IMR-90 (cell line): Measurements from ENCODE around the gene HDGF. TPM values are rescaled to one million over a fixed set of nuclear protein-coding genes. Genes with fewer than 3 reads are reported as not detected.

ENCODE experiments used
- ATAC-seq: fragments of 200-7000 bp; cut with Tn5 transposase; 2 replicates; pipeline ENCODE4 v1.9.1; 2020; ENCODE audit warnings: low read depth, mild to moderate bottlenecking, moderate library complexity
- BruUV-seq: library from RNA; stranded (reverse); fragments of 400-500 nt; replicated peaks from 2 replicates; lab custom pipeline; 2021; lab: Mats Ljungman, UMichigan
- CTCF ChIA-PET: fragments of 300-600 bp; formaldehyde crosslinking; extraction: SDS; loops from one replicate; lab custom pipeline; 2021; ENCODE audit warnings: antibody characterized with exemption; lab: Yijun Ruan, JAX
- POLR2A ChIA-PET: fragments of 300-600 bp; sonication (Branson Sonifier 250); formaldehyde crosslinking; loops from one replicate; lab custom pipeline; 2022; ENCODE audit warnings: antibody characterized with exemption; ENCODE audit not compliant: unreplicated experiment; lab: Charles Lee
- DNase-seq: peaks from one replicate; pipeline ENCODE4 v3.0.0; 2013
- H2AFZ ChIP-seq: replicated peaks from 2 replicates; pipeline ENCODE3; 2013; ENCODE audit warnings: low read length, mild to moderate bottlenecking; ENCODE audit not compliant: poor library complexity
- H2AK5ac ChIP-seq: 2 replicates; pipeline ENCODE4 v1.6.1; 2013; ENCODE audit warnings: low read depth, low read length, inconsistent platforms
- H2AK9ac ChIP-seq: replicated peaks from 2 replicates; pipeline ENCODE3; 2013; ENCODE audit warnings: mild to moderate bottlenecking, low read depth, low read length, moderate library complexity; ENCODE audit not compliant: poor library complexity
- H2BK120ac ChIP-seq: 2 replicates; pipeline ENCODE4 v1.6.1; 2013; ENCODE audit warnings: low read depth, low read length, inconsistent platforms
- H2BK15ac ChIP-seq: 3 replicates; pipeline ENCODE4 v1.6.1; 2013; ENCODE audit warnings: low read depth, low read length, inconsistent platforms
- H2BK20ac ChIP-seq: 2 replicates; pipeline ENCODE4 v1.6.1; 2013; ENCODE audit warnings: low read depth, mild to moderate bottlenecking, inconsistent platforms, low read length, moderate library complexity
- H2BK5ac ChIP-seq: 2 replicates; pipeline ENCODE4 v1.6.1; 2013; ENCODE audit warnings: mild to moderate bottlenecking, low read depth, low read length, inconsistent platforms; ENCODE audit not compliant: poor library complexity, severe bottlenecking
- H3K14ac ChIP-seq: replicated peaks from 2 replicates; pipeline ENCODE4 v1.6.1; 2013; ENCODE audit warnings: low read depth, low read length, inconsistent platforms
- H3K18ac ChIP-seq: 2 replicates; pipeline ENCODE4 v1.6.1; 2013; ENCODE audit warnings: low read depth, low read length, control low read depth
- H3K23ac ChIP-seq: 2 replicates; pipeline ENCODE4 v1.6.1; 2013; ENCODE audit warnings: low read depth, low read length, inconsistent platforms
- H3K27ac ChIP-seq: 2 replicates; pipeline ENCODE4 v1.5.1; 2013; ENCODE audit warnings: mild to moderate bottlenecking, control low read depth, low read length; ENCODE audit not compliant: insufficient read depth
- H3K27me3 ChIP-seq: 2 replicates; pipeline ENCODE4 v1.6.1; 2013; ENCODE audit warnings: low read length; ENCODE audit not compliant: control insufficient read depth, insufficient read depth
- H3K36me3 ChIP-seq: 2 replicates; pipeline ENCODE4 v1.6.1; 2013; ENCODE audit warnings: low read length, mixed read lengths; ENCODE audit not compliant: control insufficient read depth, insufficient read depth
- H3K4ac ChIP-seq: 2 replicates; pipeline ENCODE4 v1.6.1; 2013; ENCODE audit warnings: low read depth, low read length, inconsistent platforms
- H3K4me1 ChIP-seq: 2 replicates; pipeline ENCODE4 v1.6.1; 2013; ENCODE audit warnings: low read length, mixed read lengths; ENCODE audit not compliant: control insufficient read depth, insufficient read depth
- H3K4me2 ChIP-seq: 2 replicates; pipeline ENCODE4 v1.6.1; 2013; ENCODE audit warnings: low read depth, mild to moderate bottlenecking, control low read depth, low read length, moderate library complexity
- H3K4me3 ChIP-seq: 2 replicates; pipeline ENCODE4 v1.5.1; 2013; ENCODE audit warnings: low read depth, mild to moderate bottlenecking, control low read depth, low read length, moderate library complexity; ENCODE audit not compliant: insufficient read depth
- H3K56ac ChIP-seq: 2 replicates; pipeline ENCODE4 v1.6.1; 2013; ENCODE audit warnings: low read length, inconsistent platforms; ENCODE audit not compliant: insufficient read depth; ENCODE audit errors: extremely low read depth
- H3K79me1 ChIP-seq, 2 experiments: 2 replicates each; pipeline ENCODE4 v1.6.1; 2013; ENCODE audit warnings: low read length in 2 of 2, inconsistent platforms in 1 of 2, low read depth in 1 of 2
- H3K9ac ChIP-seq: 2 replicates; pipeline ENCODE4 v1.6.1; 2013; ENCODE audit warnings: low read depth, low read length, control low read depth
- H3K9me1 ChIP-seq: 2 replicates; pipeline ENCODE4 v1.6.1; 2013; ENCODE audit warnings: low read length, inconsistent platforms; ENCODE audit not compliant: insufficient read depth
- H3K9me3 ChIP-seq: 2 replicates; pipeline ENCODE4 v1.6.1; 2013; ENCODE audit warnings: low read length; ENCODE audit not compliant: control insufficient read depth, insufficient read depth
- H4K20me1 ChIP-seq: 2 replicates; pipeline ENCODE4 v1.6.1; 2013; ENCODE audit warnings: low read length, inconsistent platforms; ENCODE audit not compliant: insufficient read depth
- H4K5ac ChIP-seq: 2 replicates; pipeline ENCODE4 v1.6.1; 2013; ENCODE audit warnings: mild to moderate bottlenecking, low read depth, low read length, control low read depth
- H4K8ac ChIP-seq, 2 experiments: 2 replicates each; pipeline ENCODE4 v1.6.1; 2013; ENCODE audit warnings: low read depth in 2 of 2, low read length in 2 of 2, control low read depth in 1 of 2, inconsistent platforms in 1 of 2
- H4K91ac ChIP-seq: 2 replicates; pipeline ENCODE4 v1.6.1; 2013; ENCODE audit warnings: low read depth, low read length, inconsistent platforms; ENCODE audit not compliant: insufficient read depth
- BHLHE40 ChIP-seq: fragments of 150-350 bp; IDR thresholded peaks from 2 replicates; pipeline ENCODE4 v1.6.1; 2016; ENCODE audit warnings: mild to moderate bottlenecking, low read depth, low read length
- CHD1 ChIP-seq: IDR thresholded peaks from 2 replicates; pipeline ENCODE4 v1.6.1; 2012; ENCODE audit warnings: low read depth, low read length, improper control_type of control experiment
- FOS ChIP-seq: fragments of 150-350 bp; IDR thresholded peaks from 2 replicates; pipeline ENCODE4 v1.6.1; 2016; ENCODE audit warnings: low read depth, low read length
- MAZ ChIP-seq: IDR thresholded peaks from 2 replicates; pipeline ENCODE4 v1.6.1; 2012; ENCODE audit warnings: low read depth, mild to moderate bottlenecking, low read length, improper control_type of control experiment, moderate library complexity, borderline replicate concordance
- RAD21 ChIP-seq: IDR thresholded peaks from 2 replicates; pipeline ENCODE4 v1.6.1; 2012; ENCODE audit warnings: low read length, improper control_type of control experiment
- USF2 ChIP-seq: fragments of 150-350 bp; IDR thresholded peaks from 2 replicates; pipeline ENCODE4 v1.6.1; 2017; ENCODE audit warnings: mild to moderate bottlenecking, antibody characterized with exemption, low read length, low read depth
- WGBS, 2 experiments: methylation state at CpG; one replicate each; pipeline versions ENCODE4 v1.1.5 to v1.1.7; 2013; ENCODE audit warnings: missing lambda C conversion rate in 2 of 2; ENCODE audit not compliant: insufficient read length in 1 of 2; ENCODE audit errors: extremely low coverage in 2 of 2; 5-methylcytosine and 5-hydroxymethylcytosine counted together
- dilution Hi-C: fragments of 300-500 bp; cut with HindIII; formaldehyde crosslinking; loops from one replicate; pipeline ENCODE4 v1.14.3; 2018; ENCODE audit warnings: low sequenced_read_pairs; ENCODE audit not compliant: unreplicated experiment
- in situ Hi-C: fragments of 300-500 bp; cut with MboI; formaldehyde crosslinking; loops from 3 replicates; pipeline ENCODE4 v1.14.3; 2019; ENCODE audit warnings: low sequenced_read_pairs, inconsistent platforms, mixed read lengths
- intact Hi-C: fragments of 100-400 bp; cut with micrococcal nuclease; formaldehyde crosslinking; loops from 2 replicates; pipeline ENCODE4 v1.10.0; 2022
- polyA plus RNA-seq, 3 experiments: library from polyadenylated mRNA; depleted of rRNA; stranded (reverse); fragments of >200 nt; gene quantifications; 2 replicates each; pipeline ENCODE4 v1.2.3, GENCODE V29; 2012; ENCODE audit warnings: low replicate concordance in 1 of 3
- total RNA-seq: library from RNA; depleted of rRNA; stranded (reverse); fragments of >200 nt; gene quantifications from 2 replicates; pipeline ENCODE4 v1.2.3, GENCODE V29; 2012

Gene HDGF
- total and polyA plus RNA-seq, 2 of the 4 experiments (the other 2 are of a cell fraction): 94.6 to 123 TPM

GRCh38 chr1:156704930-156705320 is 46.5 kb downstream of the HDGF start:
- H2BK15ac ChIP-seq: no peak overlapping the region
- no peak overlapping the region; the same call in 1 of the 2 replicates for H3K27ac ChIP-seq
- H3K9me1 ChIP-seq: peaks cover under 1% of the 10 kb centered on the region; the same call in 1 of the 2 replicates
- H3K79me1 ChIP-seq: no peaks in the 10 kb centered on the region
- H3K4me1 ChIP-seq: peaks cover 40% of the 10 kb centered on the region
- 0 out of 2 replicates have a peak overlapping the region, but pooled peaks have one; percentile 47 for H2BK120ac ChIP-seq
- peak overlapping the region; percentile 47 for H2AK9ac ChIP-seq
- H4K20me1 ChIP-seq: no peaks in the 10 kb centered on the region
- 0 out of 2 replicates have a peak overlapping the region, but pooled peaks have one; percentile 44 for H2AK5ac ChIP-seq
- no peaks in the 10 kb centered on the region for H3K9me3 ChIP-seq
- no peak overlapping the region for H4K5ac ChIP-seq
- 0 out of 2 replicates have a peak overlapping the region, but pooled peaks have one; percentile 25 for H3K14ac ChIP-seq
- no peak overlapping the region; the same call in 1 of the 2 replicates for H3K23ac ChIP-seq
- peak overlapping the region; percentile 64 for H2AFZ ChIP-seq
- H3K56ac ChIP-seq: no peak overlapping the region
- no peak overlapping the region for H3K18ac ChIP-seq
- CTCF ChIA-PET: interaction anchor here (1.3 to 6.9 kb wide), 2 partner anchors 15 to 46 kb away, joined by 4 to 54 read pairs; partner anchors contain the start of gene HDGF
- H3K9ac ChIP-seq: no peak overlapping the region
- POLR2A ChIA-PET: no interaction called here
- DNase-seq (peak; percentile 75), ATAC-seq (peak; percentile 37)
- H3K4ac ChIP-seq: peak overlapping the region; percentile 8; the same call in 1 of the 2 replicates
- in situ Hi-C loops (no loop called here), intact Hi-C loops (loop anchor here (1.0 kb wide), 1 partner anchor 16 kb away; no protein-coding TSS in a partner anchor), dilution Hi-C loops (no loop called here)
- TF ChIP-seq CHD1: 0 out of 2 replicates have a peak, but pooled peaks have one; percentile 43
- TF ChIP-seq MAZ: peak; percentile 71; the same call in 1 of the 2 replicates
- peak; percentile 84 for TF ChIP-seq BHLHE40
- TF ChIP-seq RAD21: no peak
- no peak for TF ChIP-seq USF2
- TF ChIP-seq FOS: peak; percentile 89
- BruUV-seq: no TSS peak
- H3K36me3 ChIP-seq: no peaks in the 10 kb centered on the region
- H2BK5ac ChIP-seq: no peak overlapping the region
- H4K8ac ChIP-seq: peak overlapping the region; percentile 71 to 77; a peak in 2 of 4 replicates
- 0 out of 2 replicates have a peak overlapping the region, but pooled peaks have one; percentile 3 for H3K4me3 ChIP-seq
- no peak overlapping the region for H2BK20ac ChIP-seq
- no peak overlapping the region; the same call in 1 of the 2 replicates for H4K91ac ChIP-seq
- H3K27me3 ChIP-seq: peaks cover 5% of the 10 kb centered on the region
- peak overlapping the region; percentile 51 for H3K4me2 ChIP-seq
- WGBS, 2 experiments: 0% methylated on average over 20 of the region's 29 CpGs; no CpG with 5 or more reads in 1 of the 2 experiments
